HFF-Myc (cell line): ENCODE measurements around the gene NDST3.

Source experiments
- DNase-seq: peaks from one replicate; pipeline ENCODE4 v3.0.0-alpha.2; 2011; ENCODE audit warnings: low read depth; ENCODE audit errors: extremely low read depth
- H3K4me3 ChIP-seq: replicated peaks from 2 replicates; pipeline ENCODE4 v1.5.1; 2011; ENCODE audit warnings: low read depth, mild to moderate bottlenecking, control low read depth, low read length
- TF ChIP-seq, protein P1 (sequence below): IDR thresholded peaks from 2 replicates; pipeline ENCODE4 v1.5.1; 2012; ENCODE audit warnings: mild to moderate bottlenecking, low read depth, low read length, control low read depth; ENCODE audit errors: missing control alignments

The NDST3 gene

GRCh38 chr4:118280501-118281218 lies 246.4 kb downstream of the NDST3 start:
- H3K4me3 ChIP-seq = peak overlapping the region; percentile 92
- TF ChIP-seq, protein P1, sequence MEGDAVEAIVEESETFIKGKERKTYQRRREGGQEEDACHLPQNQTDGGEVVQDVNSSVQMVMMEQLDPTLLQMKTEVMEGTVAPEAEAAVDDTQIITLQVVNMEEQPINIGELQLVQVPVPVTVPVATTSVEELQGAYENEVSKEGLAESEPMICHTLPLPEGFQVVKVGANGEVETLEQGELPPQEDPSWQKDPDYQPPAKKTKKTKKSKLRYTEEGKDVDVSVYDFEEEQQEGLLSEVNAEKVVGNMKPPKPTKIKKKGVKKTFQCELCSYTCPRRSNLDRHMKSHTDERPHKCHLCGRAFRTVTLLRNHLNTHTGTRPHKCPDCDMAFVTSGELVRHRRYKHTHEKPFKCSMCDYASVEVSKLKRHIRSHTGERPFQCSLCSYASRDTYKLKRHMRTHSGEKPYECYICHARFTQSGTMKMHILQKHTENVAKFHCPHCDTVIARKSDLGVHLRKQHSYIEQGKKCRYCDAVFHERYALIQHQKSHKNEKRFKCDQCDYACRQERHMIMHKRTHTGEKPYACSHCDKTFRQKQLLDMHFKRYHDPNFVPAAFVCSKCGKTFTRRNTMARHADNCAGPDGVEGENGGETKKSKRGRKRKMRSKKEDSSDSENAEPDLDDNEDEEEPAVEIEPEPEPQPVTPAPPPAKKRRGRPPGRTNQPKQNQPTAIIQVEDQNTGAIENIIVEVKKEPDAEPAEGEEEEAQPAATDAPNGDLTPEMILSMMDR = peak; percentile 29
- DNase-seq = no peak

DNA sequence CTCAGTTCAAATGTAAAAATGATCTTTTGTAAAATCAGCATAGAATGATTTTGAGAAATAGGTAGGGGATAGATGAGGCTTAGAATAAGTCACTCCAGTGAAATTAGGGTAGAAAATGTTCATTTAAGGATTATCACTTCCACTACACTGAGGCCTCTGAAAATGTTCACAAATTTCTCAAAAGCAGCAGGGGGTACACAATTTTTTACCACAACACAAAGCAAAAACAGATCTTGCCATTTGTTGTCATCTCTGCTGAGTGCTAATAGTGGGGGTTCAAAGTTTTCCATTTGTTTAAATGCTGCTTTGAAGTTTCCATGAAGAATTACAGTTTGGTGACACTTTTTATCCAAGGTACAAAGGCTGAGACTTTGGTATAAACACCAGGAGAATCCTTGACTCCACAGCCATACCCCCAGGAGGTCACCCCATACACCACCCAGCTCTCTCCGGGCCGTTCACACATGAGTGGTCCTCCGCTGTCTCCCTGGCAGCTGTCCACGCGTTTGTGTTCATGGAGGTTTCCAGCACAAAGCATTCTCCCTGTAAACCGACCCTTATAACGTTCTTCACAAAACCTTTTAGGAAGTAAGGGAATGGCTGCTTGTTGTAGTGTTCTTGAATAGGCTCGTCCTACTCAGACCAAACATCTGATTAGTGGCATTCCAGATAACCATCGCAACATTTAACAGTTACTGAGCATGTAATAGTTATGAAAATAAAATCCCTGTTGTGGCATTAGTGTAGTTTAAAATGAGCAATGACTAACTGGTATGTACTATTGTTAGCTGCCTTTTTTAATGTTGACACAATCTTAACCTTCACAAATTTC lies 247.5 kb downstream of the NDST3 start:
- H3K4me3 ChIP-seq = peak overlapping the region; percentile 92; the same call in 1 of the 2 replicates
- TF ChIP-seq, protein P1 = no peak
- peak; percentile 61 for DNase-seq

DNA sequence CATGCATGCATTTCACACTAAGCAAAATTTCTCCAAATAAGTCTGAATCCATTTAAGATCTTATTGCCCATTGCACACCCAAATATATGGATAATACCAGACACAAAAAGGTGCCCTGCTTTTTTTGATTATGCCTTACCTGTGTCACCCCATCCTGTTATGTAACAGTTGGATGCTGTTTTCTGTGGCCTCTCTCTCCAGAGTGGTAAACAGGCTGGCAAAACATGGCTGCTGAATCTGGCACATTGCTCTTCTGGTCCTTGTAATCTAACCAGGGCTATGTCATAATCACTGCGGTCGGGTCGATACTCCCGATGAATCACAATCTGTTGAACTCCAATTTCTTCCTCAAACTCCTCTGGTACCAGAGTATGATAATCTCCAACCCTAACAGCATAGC lies 248.4 kb downstream of the NDST3 start:
- H3K4me3 ChIP-seq = no peak overlapping the region
- TF ChIP-seq, protein P1 = no peak
- no peak for DNase-seq

DNA sequence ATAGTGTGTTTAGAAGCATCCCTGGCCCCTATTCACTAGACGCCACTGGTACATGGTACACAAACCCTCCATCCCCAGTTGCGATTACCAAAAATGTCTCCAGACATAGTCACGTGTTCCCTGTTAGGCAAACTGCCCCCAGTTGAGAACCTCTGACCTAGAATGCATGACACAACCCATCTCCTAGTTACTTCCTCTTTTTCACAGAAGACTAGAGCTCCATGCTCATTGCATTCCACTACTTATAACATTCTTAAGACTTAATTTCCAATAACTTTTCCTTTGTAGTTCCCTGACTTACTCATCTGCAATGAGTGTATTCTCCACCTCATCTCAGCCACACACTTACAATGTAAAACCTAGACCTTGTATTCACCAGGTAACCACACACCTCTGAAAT lies 249.9 kb downstream of the NDST3 start:
- H3K4me3 ChIP-seq = no peak overlapping the region
- no peak for DNase-seq
- TF ChIP-seq, protein P1 = no peak

DNA sequence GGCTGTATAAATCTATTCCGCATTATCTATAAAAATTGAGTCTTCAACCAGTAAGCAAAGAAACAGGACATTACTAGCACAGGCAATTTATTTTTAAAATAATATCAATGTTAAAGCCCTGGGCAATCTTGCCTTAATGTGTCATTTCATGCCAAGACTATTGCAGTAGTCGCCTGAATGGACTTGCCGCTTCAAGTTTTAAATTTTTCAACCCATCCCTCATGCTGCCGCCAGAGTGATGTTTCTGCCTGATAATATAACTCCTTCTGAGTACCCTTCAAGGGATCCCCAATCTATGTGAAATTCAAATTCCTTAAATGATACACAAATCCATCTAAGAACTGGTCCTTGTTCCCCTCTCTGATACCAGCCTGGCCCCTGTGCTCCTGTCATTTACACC lies 251.6 kb downstream of the NDST3 start:
- H3K4me3 ChIP-seq = no peak overlapping the region
- TF ChIP-seq, protein P1 = no peak
- DNase-seq = no peak

DNA sequence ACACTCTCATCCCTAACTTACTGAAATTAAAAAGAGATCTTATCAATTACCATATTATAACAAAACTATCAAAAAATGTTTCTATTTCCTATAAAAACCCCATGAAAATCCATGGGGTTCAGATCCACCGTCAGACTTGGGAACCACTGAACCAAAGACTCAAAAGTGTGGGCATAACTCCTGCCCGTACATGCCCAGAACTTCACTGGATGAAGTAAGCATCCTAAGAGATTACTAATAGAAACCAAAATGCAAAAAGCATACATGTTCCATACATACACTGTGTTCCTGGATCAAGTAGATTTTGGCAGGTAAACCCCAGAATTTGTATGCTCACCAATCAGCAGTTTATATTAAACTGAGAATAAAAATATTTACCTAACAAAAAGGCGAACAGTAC lies 252.4 kb downstream of the NDST3 start:
- H3K4me3 ChIP-seq = no peak overlapping the region
- TF ChIP-seq, protein P1 = no peak
- no peak for DNase-seq
